ENCODE data around the gene ARID5A. TPM values are rescaled to one million over a fixed set of nuclear protein-coding genes. Genes with fewer than 3 reads are reported as not detected.

Gene ARID5A
- total and polyA plus RNA-seq, 2 experiments from 2014 or later, result 5.5 to 7.7 TPM

DNA sequence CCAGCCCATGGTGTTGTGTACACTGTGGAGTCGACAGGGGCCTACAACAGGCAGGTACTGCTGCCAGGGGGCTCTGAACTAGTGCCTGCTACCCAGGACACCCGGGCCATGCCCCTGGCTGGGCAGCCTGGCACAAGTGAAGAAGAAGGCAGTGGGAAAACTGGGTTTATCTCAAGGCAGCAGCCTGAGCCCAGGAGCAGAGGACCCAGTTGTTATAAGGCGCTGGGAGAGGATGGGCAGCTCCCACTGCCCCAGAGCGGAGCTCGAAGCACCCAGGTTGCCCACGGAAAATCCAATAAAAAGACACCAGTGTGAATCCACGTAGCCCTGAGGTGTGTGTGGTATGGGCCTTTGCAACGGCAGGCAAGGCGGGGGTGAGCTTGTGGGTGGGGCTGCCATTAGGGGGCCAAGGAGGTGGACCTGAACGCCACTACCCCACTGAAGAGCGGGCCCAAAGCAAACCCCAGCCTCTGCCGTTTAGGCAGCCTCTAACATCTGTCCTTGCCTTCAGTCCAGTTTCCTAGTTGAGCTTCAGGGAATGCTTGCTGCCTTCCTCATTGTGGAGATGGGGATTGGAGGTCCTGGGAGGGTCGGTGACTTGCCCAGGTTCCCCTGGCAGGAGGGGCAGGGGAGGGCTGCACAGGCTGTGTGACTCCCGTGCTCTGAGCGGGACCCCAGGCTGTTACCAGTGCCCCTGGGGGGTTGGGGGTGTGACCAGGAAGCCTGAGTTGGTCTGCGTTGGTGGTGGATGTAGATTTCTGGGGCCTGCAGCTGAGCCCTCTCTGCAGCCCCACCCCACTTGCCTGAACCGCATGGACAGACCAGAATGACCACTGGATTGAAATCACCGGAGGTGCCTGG is 16.0 kb downstream of the ARID5A start (continued):
- TF ChIP-seq, protein P1, sequence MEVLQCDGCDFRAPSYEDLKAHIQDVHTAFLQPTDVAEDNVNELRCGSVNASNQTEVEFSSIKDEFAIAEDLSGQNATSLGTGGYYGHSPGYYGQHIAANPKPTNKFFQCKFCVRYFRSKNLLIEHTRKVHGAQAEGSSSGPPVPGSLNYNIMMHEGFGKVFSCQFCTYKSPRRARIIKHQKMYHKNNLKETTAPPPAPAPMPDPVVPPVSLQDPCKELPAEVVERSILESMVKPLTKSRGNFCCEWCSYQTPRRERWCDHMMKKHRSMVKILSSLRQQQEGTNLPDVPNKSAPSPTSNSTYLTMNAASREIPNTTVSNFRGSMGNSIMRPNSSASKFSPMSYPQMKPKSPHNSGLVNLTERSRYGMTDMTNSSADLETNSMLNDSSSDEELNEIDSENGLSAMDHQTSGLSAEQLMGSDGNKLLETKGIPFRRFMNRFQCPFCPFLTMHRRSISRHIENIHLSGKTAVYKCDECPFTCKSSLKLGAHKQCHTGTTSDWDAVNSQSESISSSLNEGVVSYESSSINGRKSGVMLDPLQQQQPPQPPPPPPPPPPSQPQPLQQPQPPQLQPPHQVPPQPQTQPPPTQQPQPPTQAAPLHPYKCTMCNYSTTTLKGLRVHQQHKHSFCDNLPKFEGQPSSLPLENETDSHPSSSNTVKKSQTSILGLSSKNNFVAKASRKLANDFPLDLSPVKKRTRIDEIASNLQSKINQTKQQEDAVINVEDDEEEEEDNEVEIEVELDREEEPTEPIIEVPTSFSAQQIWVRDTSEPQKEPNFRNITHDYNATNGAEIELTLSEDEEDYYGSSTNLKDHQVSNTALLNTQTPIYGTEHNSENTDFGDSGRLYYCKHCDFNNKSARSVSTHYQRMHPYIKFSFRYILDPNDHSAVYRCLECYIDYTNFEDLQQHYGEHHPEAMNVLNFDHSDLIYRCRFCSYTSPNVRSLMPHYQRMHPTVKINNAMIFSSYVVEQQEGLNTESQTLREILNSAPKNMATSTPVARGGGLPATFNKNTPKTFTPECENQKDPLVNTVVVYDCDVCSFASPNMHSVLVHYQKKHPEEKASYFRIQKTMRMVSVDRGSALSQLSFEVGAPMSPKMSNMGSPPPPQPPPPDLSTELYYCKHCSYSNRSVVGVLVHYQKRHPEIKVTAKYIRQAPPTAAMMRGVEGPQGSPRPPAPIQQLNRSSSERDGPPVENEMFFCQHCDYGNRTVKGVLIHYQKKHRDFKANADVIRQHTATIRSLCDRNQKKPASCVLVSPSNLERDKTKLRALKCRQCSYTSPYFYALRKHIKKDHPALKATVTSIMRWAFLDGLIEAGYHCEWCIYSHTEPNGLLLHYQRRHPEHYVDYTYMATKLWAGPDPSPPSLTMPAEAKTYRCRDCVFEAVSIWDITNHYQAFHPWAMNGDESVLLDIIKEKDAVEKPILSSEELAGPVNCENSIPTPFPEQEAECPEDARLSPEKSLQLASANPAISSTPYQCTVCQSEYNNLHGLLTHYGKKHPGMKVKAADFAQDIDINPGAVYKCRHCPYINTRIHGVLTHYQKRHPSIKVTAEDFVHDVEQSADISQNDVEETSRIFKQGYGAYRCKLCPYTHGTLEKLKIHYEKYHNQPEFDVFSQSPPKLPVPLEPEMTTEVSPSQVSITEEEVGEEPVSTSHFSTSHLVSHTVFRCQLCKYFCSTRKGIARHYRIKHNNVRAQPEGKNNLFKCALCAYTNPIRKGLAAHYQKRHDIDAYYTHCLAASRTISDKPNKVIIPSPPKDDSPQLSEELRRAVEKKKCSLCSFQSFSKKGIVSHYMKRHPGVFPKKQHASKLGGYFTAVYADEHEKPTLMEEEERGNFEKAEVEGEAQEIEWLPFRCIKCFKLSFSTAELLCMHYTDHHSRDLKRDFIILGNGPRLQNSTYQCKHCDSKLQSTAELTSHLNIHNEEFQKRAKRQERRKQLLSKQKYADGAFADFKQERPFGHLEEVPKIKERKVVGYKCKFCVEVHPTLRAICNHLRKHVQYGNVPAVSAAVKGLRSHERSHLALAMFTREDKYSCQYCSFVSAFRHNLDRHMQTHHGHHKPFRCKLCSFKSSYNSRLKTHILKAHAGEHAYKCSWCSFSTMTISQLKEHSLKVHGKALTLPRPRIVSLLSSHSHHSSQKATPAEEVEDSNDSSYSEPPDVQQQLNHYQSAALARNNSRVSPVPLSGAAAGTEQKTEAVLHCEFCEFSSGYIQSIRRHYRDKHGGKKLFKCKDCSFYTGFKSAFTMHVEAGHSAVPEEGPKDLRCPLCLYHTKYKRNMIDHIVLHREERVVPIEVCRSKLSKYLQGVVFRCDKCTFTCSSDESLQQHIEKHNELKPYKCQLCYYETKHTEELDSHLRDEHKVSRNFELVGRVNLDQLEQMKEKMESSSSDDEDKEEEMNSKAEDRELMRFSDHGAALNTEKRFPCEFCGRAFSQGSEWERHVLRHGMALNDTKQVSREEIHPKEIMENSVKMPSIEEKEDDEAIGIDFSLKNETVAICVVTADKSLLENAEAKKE (CRISPR knock-in tag; IDR thresholded peaks at IDR 0.05), result no peak
- TF ChIP-seq ZNF331 (CRISPR knock-in tag; IDR thresholded peaks at IDR 0.05; ENCODE audit: low read depth) (no peak), EZH2phosphoT487 (IDR thresholded peaks at IDR 0.05; ENCODE audit: unreplicated experiment) (no peak), CTCF (conservative IDR thresholded peaks at IDR 0.05; ENCODE audit: low read depth in 2 of 2) (no peak)
